ENCODE data around the gene PHLPP1. TPM values are rescaled to one million over a fixed set of nuclear protein-coding genes. Genes with fewer than 3 reads are reported as not detected.

Gene PHLPP1
- total and polyA plus RNA-seq, 2 of the 13 experiments (the other 11 are each of a cell fraction or from before 2014, with no cell fraction given) = 9.8 to 18.5 TPM

- TF ChIP-seq ZNF318 (CRISPR knock-in tag; IDR thresholded peaks at IDR 0.05) (no peak), ZNF557 (CRISPR knock-in tag; IDR thresholded peaks at IDR 0.05) (no peak), HDAC2 (CRISPR knock-in tag; IDR thresholded peaks at IDR 0.05) (no peak), TEAD3 (CRISPR knock-in tag; optimal IDR thresholded peaks at IDR 0.05; ENCODE audit: borderline replicate concordance) (no peak), NFATC3 (CRISPR knock-in tag; IDR thresholded peaks at IDR 0.05) (no peak), ZNF740 (CRISPR knock-in tag; IDR thresholded peaks at IDR 0.05) (no peak), HNRNPK (IDR thresholded peaks at IDR 0.05; ENCODE audit: low read depth, low read length, poor library complexity, severe bottlenecking) (no peak), GLMP (CRISPR knock-in tag; IDR thresholded peaks at IDR 0.05; ENCODE audit: borderline replicate concordance) (no peak), GMEB2 (CRISPR knock-in tag; IDR thresholded peaks at IDR 0.05; ENCODE audit: low read depth) (no peak), SATB2 (CRISPR knock-in tag; IDR thresholded peaks at IDR 0.05) (no peak), HNRNPUL1 (IDR thresholded peaks at IDR 0.05; ENCODE audit: low read depth, low read length) (no peak), ATM (IDR thresholded peaks at IDR 0.05; ENCODE audit: borderline replicate concordance) (no peak), ZBTB43 (CRISPR knock-in tag; conservative IDR thresholded peaks at IDR 0.05) (no peak)
Measured at GRCh38 chr18:62825382-62825781, 110.0 kb downstream of the PHLPP1 start (continued).
